Ammon's horn (tissue), 1 donor: Measurements from ENCODE around the gene SLC45A2.
"Not testable (repeated sequence)": the region's sequence is repeated elsewhere in the genome, so short reads cannot be mapped to it uniquely, and the experiment has no call there.

Experiments
- DNase-seq: peaks from one replicate; pipeline ENCODE4 v3.0.0-alpha.2; 2016; ENCODE audit warnings: low spot score

The SLC45A2 gene

DNA sequence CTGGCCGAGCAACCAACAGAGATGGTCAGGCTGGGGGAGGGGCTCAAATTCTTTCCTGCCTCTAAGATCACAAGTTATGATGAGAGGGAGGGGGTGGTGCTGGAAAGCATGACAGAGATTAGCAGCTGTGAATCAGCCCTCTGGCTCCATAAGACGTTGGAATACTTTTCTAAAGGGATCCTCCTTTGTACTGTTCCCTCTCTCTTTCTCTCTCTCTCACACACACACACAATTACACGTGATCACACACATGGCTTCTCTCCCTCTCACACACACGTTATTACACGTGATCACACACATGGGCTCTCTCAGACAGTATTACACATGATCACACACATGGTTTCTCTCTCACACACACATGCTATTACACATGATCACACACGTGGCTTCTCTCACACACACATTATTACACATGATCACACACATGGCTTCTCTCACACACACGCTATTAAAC is at the start of gene SLC45A2:
SLC45A2 (minus strand) TSS at position 23 of the 454 bp plus-strand sequence. CDS start 110 bp downstream, outside the sequence.
- DNase-seq = no peak

DNA sequence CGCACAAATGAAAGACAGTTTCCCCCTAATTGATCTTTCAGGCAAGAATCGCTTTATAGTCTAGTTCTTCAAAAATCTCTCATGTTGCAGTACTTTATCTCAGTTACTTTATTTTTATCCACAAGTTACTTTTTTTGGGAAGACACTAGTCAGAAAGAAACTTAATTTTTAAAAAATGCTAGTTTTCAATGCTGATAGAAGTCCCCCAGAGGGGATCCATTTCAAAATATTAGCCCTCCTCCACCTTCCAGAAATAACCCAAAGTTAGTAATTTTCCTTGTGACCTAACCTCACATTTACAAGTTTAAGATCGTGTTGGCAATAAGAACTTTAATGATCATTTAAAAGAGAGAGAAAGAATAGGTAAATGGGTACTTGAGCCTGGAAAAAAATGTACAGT is 47.5 kb upstream of the SLC45A2 start:
- DNase-seq = no peak

- no peak for DNase-seq
Measured at GRCh38 chr5:34031117-34031516, 46.6 kb upstream of the SLC45A2 start.

- DNase-seq = not testable (repeated sequence)
Measured at GRCh38 chr5:34030585-34030984, 46.1 kb upstream of the SLC45A2 start.

GRCh38 chr5:34030048-34030447 is 45.6 kb upstream of the SLC45A2 start:
- no peak for DNase-seq

DNA sequence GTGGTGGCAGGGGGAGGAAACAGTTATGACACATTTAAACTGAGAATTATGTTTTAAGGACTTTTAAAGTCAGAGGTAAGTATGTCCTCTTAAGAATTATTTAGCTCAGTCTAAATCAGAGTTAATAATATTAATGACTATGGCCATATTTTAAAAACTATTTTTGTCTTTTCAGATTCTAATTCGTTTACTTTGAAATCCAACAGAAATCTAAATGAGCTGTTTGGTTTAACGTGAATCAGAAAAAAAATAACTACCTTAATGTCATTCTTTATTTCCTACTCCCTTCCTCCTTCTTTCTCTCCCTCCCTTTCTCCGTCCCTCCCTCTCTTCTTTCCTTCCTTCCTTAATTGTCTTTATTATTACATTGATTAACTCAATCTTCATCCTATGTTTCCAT is 43.9 kb upstream of the SLC45A2 start:
- no peak for DNase-seq

GRCh38 chr5:34026089-34026761 is 41.7 kb upstream of the SLC45A2 start:
- no peak for DNase-seq

GRCh38 chr5:34022121-34022705 is 37.7 kb upstream of the SLC45A2 start:
- no peak for DNase-seq

GRCh38 chr5:34021334-34021733 is 36.8 kb upstream of the SLC45A2 start:
- DNase-seq = no peak

DNA sequence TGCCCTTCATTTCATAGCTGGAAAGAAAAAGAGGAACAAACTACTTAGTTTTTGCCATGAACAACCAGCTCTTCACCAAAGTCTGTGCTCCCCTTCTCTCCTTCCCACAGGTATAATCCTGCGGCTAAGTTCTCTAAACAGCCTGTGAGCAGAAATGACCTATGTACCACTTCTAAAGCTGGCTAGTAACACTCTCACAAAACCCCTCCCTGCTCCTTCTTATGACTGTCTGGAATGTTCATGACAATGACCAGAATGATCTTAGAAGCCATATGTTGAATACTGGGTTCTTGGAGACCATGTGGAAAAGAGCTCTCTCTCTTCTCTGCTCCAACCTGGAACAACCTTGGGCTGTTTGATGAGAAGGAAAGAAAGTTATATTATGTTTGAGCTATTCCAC is 36.2 kb upstream of the SLC45A2 start:
- no peak for DNase-seq

- no peak for DNase-seq
Measured at GRCh38 chr5:34017254-34017653, 32.8 kb upstream of the SLC45A2 start.

GRCh38 chr5:34016750-34017149 is 32.3 kb upstream of the SLC45A2 start:
- DNase-seq = no peak

DNA sequence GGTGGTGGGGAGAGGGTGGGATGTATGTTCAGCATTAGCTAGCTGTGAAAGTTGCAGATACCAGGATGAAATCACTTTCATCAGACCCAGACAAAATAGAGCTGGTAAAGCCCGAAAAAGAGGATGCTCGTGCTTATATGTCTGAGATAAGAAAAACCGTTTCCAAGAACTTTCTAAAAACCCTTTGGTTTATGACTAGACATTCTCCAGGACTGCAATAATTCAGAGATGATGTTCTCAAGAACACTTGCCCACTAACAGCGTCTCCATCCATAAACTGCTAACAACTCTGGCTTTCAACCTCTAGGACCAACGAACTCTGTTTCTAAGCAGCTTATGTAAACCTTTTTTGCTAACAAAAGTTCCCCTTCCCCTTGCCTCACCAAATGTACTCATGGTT is 31.7 kb upstream of the SLC45A2 start:
- no peak for DNase-seq

GRCh38 chr5:34015120-34015822 is 30.8 kb upstream of the SLC45A2 start:
- no peak for DNase-seq

GRCh38 chr5:34014626-34015025 is 30.1 kb upstream of the SLC45A2 start:
- no peak for DNase-seq

- no peak for DNase-seq
Measured at GRCh38 chr5:34013547-34013946, 29.1 kb upstream of the SLC45A2 start.

DNA sequence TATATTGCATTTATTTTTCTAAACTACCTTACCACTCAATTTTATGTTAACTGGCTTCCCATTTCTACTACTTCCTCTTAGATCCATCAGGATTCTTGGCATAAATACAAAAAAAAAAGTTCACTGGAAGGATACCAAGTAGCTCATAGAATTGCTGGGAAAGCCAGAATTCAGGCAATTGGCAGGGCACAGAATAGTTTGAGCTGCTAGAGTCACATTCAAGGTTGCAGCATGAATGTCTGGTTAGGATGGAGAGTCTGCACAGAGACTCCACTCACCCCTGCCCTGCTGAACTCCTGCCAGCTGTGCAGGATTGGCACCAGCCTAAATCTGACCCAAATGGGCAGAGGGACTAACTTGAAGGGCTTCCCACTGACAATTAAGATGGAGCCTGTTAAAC is 28.3 kb upstream of the SLC45A2 start:
- DNase-seq = peak; percentile 30

- DNase-seq = no peak
Measured at GRCh38 chr5:34011536-34011935, 27.0 kb upstream of the SLC45A2 start.

DNA sequence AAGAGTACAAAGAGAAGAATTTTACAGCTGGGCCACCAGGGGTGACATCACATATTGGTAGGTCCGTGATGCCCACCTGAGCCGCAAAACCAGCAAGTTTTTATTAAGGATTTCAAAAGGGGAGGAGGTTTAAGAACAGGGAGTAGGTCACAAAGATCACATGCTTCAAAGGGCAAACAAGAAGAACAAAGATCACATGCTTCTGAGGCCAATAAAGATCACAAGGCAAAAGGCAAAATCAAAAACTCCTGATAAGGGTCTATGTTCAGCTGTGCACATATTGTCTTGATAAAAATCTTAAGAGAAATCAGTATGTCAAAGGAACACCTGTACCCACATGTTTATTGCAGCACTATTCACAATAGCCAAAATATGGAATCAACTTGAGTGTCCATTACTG is 25.7 kb upstream of the SLC45A2 start:
- not testable (repeated sequence) for DNase-seq

- no peak for DNase-seq
Measured at GRCh38 chr5:34009610-34010009, 25.1 kb upstream of the SLC45A2 start.

- no peak for DNase-seq
Measured at GRCh38 chr5:34008802-34009201, 24.3 kb upstream of the SLC45A2 start.

GRCh38 chr5:34007621-34008600 is 23.4 kb upstream of the SLC45A2 start, which contains the start of gene AMACR:
AMACR (minus strand) TSS chr5:34008050; CDS start chr5:34008019, 31 bp downstream.
- DNase-seq = peak; percentile 96
